Ovary (tissue), 3 donors: Measurements from ENCODE around the gene INSL6.

Experiments used
- CTCF ChIP-seq, 3 donors: fragments of 450-650 bp in 2 of 3; fragments of 200-600 bp in 1 of 3; IDR thresholded peaks; one replicate each; pipeline versions ENCODE4 v1.5.1 to v1.8.0; 2016 to 2022; ENCODE audit warnings: antibody characterized with exemption in 3 of 3, mild to moderate bottlenecking in 1 of 3
- EP300 ChIP-seq: sonication (generic); formaldehyde crosslinking; IDR thresholded peaks from one replicate; pipeline ENCODE4 v1.6.1; 2017; ENCODE audit warnings: antibody characterized with exemption
- POLR2A ChIP-seq: fragments of 450-650 bp; IDR thresholded peaks from one replicate; pipeline ENCODE4 v1.6.1; 2017; ENCODE audit warnings: antibody characterized with exemption, mild to moderate bottlenecking, moderate library complexity
- donor health status: DM: no; HTN: no; CAD: no.

- TF ChIP-seq CTCF (IDR thresholded peaks at IDR 0.05) (no peak), POLR2A (no peak), EP300 (no peak)
Measured at GRCh38 chr9:5122116-5122515, 63.3 kb downstream of the INSL6 start.
